Panc1 (cell line): Measurements from ENCODE around the gene KCNG2.

Source experiments
- CTCF ChIP-seq: fragments of 450-650 bp; IDR thresholded peaks from 2 replicates; pipeline ENCODE4 v1.5.1; 2017; ENCODE audit warnings: mild to moderate bottlenecking
- POLR2AphosphoS5 ChIP-seq: IDR thresholded peaks from 2 replicates; pipeline ENCODE4 v1.6.1; 2012; ENCODE audit warnings: mild to moderate bottlenecking, low read depth, low read length, moderate library complexity
- REST ChIP-seq, 2 experiments: IDR thresholded peaks; 2 replicates each; pipeline ENCODE4 v1.6.1; 2011 to 2012; ENCODE audit warnings: low read depth in 2 of 2, control low read depth in 1 of 2, low read length in 1 of 2, mild to moderate bottlenecking in 1 of 2, moderate library complexity in 1 of 2; ENCODE audit not compliant: insufficient read depth in 1 of 2
- SIN3A ChIP-seq: IDR thresholded peaks from 2 replicates; pipeline ENCODE4 v1.6.1; 2012; ENCODE audit warnings: low read depth, mild to moderate bottlenecking, low read length, moderate library complexity, borderline replicate concordance; ENCODE audit not compliant: insufficient read depth
- TCF7L2 ChIP-seq: IDR thresholded peaks from 2 replicates; pipeline ENCODE4 v1.6.1; 2011; ENCODE audit warnings: mild to moderate bottlenecking, low read depth, low read length, inconsistent platforms

GRCh38 chr18:79861687-79862086, 63.9 kb downstream of the KCNG2 start:
- TF ChIP-seq REST (IDR thresholded peaks at IDR 0.05; ENCODE audit: insufficient read depth in 1 of 2, low read depth in 2 of 2, low read length in 1 of 2) (no peak), POLR2AphosphoS5 (no peak), CTCF (no peak), TCF7L2 (no peak), SIN3A (no peak)
